GM13977 (cell line): ENCODE measurements around the gene RPAP3.
A peak's percentile ranks its signal among the peaks of the same experiment; 100 is the strongest.
"Not testable (repeated sequence)": the region's sequence is repeated elsewhere in the genome, so short reads cannot be mapped to it uniquely, and the experiment has no call there.

Experiments
- DNase-seq: peaks from one replicate; pipeline ENCODE4 v3.0.0; 2012; ENCODE audit warnings: low spot score
- in situ Hi-C: fragments of 300-500 bp; cut with MboI; formaldehyde crosslinking; loops from one replicate; pipeline ENCODE4 v1.12.0; 2022; ENCODE audit warnings: low sequenced_read_pairs, low pct_unique_long_range_greater_than_20kb, mixed read lengths, inconsistent platforms; ENCODE audit not compliant: unreplicated experiment
- TF ChIP-seq, protein P1 (sequence below): IDR thresholded peaks from 2 replicates; pipeline ENCODE4 v1.5.1; 2012; ENCODE audit warnings: mild to moderate bottlenecking, control low read depth; ENCODE audit not compliant: insufficient read depth; ENCODE audit errors: extremely low read depth, missing control alignments

RPAP3 gene

GRCh38 chr12:47649381-47649780, 56.4 kb downstream of the RPAP3 start:
- in situ Hi-C loops, result no loop called here
- DNase-seq, result no peak

GRCh38 chr12:47648056-47648579, 57.7 kb downstream of the RPAP3 start:
- DNase-seq, result no peak
- TF ChIP-seq, protein P1, sequence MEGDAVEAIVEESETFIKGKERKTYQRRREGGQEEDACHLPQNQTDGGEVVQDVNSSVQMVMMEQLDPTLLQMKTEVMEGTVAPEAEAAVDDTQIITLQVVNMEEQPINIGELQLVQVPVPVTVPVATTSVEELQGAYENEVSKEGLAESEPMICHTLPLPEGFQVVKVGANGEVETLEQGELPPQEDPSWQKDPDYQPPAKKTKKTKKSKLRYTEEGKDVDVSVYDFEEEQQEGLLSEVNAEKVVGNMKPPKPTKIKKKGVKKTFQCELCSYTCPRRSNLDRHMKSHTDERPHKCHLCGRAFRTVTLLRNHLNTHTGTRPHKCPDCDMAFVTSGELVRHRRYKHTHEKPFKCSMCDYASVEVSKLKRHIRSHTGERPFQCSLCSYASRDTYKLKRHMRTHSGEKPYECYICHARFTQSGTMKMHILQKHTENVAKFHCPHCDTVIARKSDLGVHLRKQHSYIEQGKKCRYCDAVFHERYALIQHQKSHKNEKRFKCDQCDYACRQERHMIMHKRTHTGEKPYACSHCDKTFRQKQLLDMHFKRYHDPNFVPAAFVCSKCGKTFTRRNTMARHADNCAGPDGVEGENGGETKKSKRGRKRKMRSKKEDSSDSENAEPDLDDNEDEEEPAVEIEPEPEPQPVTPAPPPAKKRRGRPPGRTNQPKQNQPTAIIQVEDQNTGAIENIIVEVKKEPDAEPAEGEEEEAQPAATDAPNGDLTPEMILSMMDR, result no peak
- in situ Hi-C loops, result no loop called here

More at GRCh38 chr12:47649381-47649780, 56.4 kb downstream of the RPAP3 start:
- TF ChIP-seq, protein P1, result no peak

DNA sequence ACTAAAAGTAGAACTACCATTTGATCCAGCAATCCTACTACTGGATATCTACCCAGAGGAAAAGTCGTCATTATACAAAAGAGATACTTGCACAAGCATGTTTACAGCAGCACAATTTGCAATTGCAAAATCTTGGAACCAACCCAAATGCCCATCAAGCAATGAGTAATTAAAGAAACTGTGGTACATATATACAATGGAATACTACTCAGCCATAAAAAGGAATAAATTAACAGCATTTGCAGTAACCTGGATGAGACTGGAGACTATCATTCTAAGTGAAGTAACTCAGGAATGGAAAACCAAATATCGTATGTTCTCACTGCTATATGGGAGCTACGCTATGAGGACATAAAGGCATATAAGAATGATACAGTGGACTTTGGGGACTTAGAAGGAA, 63.5 kb downstream of the RPAP3 start:
- in situ Hi-C loops, DNase-seq: not testable (repeated sequence)

GRCh38 chr12:47636908-47637780, 68.7 kb downstream of the RPAP3 start:
- no peak for DNase-seq
- in situ Hi-C loops, result no loop called here
- TF ChIP-seq, protein P1, result peak; percentile 46

DNA sequence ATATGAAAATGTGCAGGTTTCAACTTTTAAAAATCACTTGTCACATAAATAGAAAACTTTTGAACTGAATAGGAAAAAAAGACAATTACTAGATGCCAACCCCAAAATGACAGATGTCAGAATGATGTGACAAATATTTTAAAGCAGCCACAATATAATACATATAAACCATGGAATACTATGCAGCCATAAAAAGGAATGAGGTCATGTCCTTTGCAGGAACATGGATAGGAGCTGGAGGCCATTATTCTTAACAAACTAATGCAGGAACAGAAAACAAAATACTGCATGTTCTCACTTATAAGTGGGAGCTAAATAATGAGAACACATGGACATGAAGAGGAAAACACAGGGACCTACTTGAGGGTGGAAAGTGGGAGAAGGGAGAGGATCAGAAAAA, 70.1 kb downstream of the RPAP3 start:
- DNase-seq, in situ Hi-C loops: not testable (repeated sequence)

- TF ChIP-seq, protein P1, result no peak
- in situ Hi-C loops, result no loop called here
- DNase-seq, result no peak
These were observed 71.7 kb downstream of the RPAP3 start for GRCh38 chr12:47634127-47634526.

GRCh38 chr12:47621960-47622359, 83.9 kb downstream of the RPAP3 start:
- TF ChIP-seq, protein P1, result no peak
- DNase-seq, result no peak
- in situ Hi-C loops, result no loop called here
